ENCODE results near the gene NADSYN1.

The NADSYN1 gene

DNA sequence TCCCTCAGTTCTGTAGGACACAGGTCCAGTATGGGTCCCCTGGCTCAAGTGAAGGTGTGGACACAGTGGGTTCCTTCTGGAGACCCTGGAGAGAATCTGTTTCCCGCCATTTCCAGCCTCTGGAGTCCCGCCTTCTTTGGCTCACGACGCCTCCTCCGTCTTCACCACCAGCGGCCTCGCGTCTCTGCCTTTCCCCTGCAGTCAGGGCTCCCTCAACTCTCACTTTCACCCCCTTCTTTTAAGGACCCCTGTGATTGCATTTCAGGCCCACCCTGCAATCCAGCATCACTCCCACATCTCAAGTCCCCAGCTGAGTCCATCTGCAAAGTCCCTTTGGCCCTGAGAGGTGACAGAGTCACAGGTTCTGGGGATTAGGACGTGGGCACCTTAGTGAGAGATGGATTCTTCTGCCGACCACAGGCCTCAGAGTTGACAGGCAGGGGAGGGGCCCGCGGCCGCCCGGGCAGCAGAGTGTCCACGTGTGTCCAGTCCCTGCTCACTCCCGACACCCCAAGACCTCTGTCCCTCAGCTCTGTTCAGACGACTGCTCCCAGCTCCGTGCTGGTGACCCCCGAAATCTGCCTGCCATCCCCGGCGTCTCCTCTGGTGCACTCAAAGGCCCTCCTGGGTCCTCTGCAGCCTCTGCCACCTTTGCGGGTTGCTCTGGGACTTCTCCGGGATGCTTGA lies 37.2 kb downstream of the NADSYN1 start:
- no peak for DNase-seq (ENCODE audit: low read depth in 1 of 2, low spot score in 1 of 2)

DNA sequence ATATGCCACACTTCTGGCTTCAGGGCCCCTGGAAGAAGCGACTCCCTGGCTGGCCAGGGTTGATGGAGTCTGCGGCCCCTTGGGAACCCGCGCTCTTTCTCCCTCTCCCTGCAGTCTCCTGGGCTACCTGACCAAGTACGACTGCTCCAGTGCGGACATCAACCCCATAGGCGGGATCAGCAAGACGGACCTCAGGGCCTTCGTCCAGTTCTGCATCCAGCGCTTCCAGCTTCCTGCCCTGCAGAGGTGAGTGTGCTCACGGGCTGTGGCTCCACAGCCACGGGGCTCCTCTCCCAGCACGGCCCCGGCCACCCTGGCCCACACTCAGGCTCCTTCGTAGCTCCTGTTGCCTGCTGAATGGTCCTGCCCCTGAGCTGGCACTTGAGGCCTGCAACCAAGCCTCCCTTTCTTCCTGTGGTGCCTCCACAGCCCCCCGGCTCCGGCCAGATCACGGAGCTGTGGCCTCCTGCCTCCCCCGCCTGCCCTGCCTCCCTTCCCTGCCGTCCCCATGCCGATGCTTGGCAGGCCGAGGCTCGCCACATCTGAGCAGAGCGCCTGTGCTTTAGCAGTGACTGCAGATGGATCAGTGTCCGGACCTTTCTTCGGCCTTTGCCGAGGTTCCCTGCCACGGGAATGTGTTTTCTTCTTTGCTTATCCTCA lies 37.9 kb downstream of the NADSYN1 start:
- DNase-seq (ENCODE audit: low read depth in 1 of 2, low spot score in 1 of 2), result no peak

- no peak for DNase-seq (ENCODE audit: low read depth in 1 of 2, low spot score in 1 of 2)
Observed at GRCh38 chr11:71491531-71491930, 38.5 kb downstream of the NADSYN1 start.

DNA sequence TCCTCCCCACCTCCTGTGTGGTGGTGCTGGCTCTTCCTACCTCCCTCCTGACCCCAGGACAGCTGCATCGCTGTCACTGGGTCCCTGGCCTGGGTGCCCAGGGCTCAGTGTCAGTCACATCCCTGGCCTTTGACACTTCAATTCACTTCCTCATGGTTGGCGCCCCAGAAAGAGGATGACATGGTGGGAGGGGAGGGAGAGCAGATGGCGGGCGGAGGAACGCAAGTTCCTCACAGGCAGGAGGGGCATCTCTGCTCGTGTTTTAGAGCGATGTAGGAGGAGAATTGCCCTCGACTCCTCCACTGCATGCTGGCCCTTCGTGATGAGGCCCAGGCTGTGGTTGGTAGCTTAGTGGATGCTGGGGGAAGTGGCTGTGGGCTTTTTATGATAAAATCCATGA lies 38.9 kb downstream of the NADSYN1 start:
- no peak for DNase-seq (ENCODE audit: low read depth in 1 of 2, low spot score in 1 of 2)

DNA sequence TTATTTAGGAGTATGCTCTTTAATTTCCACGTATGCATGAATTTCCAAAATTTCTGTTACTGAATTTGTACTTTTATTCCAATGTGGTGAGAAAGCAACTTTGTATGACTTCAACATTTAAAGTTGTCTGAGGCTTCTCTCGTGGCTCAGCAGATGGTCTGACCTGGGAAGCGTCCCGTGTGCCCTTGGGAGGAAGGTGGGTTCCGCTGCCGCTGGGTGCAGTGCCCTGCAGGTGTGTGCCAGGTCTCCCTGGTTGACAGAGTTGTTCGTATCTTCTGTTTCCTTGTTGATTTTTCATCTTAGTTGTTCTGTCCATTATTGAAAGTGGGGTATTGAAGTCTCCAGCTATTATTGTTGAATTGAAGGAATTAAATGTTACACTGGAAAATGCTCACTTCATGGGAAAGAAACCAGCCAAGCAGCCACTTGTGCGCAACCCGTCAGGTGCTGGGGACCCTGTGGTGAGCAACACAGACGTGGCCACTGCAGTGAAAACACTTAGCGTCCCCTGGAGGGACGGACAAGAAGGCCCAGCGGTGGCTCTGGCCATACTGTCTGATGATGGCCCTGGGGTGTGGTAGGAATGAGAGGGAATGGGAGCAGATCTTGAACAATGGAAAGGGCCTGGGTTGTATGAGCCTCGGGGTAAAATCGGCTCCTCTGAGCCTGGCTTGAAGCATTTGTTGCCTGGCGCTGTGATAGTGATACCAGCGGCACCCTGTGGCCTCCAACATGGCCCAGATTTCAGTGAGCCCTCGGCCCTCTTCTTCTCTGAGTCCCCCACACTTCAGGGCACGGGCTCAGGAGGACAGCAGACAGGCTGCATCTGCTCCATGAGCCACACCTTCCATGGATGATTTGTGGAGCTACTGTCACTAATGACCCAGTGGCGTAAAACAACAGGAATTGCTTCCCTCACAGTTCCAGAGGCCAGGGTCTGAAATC lies 42.6 kb downstream of the NADSYN1 start:
- no peak for DNase-seq (ENCODE audit: low read depth in 1 of 2, low spot score in 1 of 2)

- DNase-seq (ENCODE audit: low read depth in 1 of 2, low spot score in 1 of 2), result no peak
Observed at GRCh38 chr11:71496421-71496820, 43.4 kb downstream of the NADSYN1 start.

DNA sequence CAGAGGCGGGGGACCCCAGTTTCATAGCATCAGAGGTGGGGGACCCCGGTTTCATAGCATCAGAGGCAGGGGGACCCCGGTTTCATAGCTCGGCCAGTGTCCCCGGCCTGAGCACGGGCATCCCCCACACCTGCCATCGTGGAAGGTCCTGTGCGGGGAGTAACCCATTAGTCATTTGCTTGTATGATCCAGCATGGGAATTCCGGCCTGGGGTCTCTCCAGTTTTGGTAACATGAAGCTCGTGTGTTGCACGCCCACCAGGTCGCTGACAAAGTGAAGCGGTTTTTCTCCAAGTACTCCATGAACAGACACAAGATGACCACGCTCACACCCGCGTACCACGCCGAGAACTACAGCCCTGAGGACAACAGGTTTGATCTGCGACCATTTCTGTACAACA lies 45.1 kb downstream of the NADSYN1 start:
- no peak for DNase-seq (ENCODE audit: low read depth in 1 of 2, low spot score in 1 of 2)

GRCh38 chr11:71499125-71499524 lies 46.1 kb downstream of the NADSYN1 start:
- DNase-seq (ENCODE audit: low read depth in 1 of 2, low spot score in 1 of 2), result no peak

DNA sequence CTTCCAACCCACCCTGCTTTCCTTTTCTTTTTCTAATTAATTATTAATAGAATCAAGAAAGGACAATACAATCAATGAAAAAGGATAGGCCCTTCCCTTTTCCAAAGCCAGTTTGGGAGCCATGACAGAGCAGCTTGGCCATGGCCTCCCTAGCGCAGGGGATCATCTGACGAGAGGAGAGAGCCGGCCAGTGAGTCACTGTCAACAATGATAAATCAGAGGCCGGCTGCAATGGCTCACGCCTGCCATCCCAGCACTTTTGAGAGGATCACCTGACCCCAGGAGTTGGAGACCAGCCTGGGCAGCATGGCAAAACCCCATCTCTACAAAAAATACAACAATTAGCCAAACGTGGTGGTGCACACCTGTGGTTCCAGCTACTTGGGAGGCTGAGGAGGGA lies 46.5 kb downstream of the NADSYN1 start:
- no peak for DNase-seq (ENCODE audit: low read depth in 1 of 2, low spot score in 1 of 2)

GRCh38 chr11:71500601-71501021 lies 47.6 kb downstream of the NADSYN1 start:
- DNase-seq (ENCODE audit: low read depth in 1 of 2, low spot score in 1 of 2), result no peak

DNA sequence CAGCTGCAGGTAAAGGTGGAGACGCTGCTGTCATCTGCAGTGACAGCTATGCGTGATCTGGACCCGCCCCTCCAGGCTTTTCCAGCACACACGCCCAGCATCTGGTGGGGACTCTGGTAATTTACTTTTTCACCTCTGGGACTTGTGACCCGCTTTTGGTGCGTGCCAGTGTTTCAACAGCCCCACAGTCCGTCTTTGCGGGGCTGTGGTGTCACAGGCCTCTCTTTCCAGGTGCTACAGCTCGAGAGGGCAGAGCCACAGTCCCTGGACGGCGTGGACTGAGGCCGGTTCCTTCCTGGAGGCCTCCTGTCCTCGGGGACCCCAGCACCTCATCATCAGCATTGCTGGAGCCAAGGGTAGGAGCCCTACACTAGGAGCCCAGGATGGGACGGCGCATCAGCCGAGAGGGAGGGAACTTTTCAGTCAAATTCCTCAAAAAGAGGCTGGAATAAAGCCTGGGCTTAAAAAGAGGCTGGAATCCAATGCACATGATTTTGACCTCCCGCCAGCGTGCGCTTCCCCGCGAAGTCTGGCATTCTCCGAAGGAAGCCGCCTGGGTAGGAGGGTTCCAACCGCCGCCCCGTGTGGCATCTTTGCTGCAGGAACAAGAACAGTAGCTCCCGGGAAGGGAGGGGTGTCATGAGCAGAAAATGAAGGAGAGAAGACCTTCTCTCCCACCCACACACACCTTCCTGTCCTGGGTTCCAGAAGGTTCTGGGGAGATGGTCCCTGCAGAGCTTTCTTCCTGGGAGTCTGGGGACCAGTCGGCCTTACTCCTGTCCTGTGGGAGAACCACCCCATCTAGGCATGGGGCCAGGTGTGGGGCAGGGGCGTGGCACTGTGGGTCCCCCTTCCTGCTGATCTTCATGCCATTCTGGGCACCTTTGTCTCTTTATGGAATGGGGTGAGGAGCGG lies 48.3 kb downstream of the NADSYN1 start:
- DNase-seq (ENCODE audit: low read depth in 1 of 2, low spot score in 1 of 2), result no peak

DNA sequence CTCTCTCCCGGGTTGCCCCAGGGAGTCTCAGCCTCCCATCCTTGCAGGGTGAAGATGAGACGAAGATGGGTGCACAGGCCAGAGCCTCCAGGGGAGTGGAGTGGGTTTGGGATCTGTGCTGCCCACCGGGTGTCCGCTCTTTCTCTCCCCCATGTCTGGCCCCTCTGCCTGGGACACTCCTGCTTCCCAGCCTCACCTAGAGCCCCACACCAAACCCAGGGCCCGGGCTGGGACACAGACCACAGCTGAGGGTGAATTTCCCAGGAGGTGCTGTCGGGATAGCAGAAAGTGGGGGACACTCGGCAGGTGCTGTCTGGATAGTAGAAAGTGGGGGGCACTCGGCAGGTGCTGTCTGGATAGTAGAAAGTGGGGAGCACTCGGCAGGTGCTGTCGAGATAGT lies 49.0 kb downstream of the NADSYN1 start:
- no peak for DNase-seq (ENCODE audit: low read depth in 1 of 2, low spot score in 1 of 2)

DNA sequence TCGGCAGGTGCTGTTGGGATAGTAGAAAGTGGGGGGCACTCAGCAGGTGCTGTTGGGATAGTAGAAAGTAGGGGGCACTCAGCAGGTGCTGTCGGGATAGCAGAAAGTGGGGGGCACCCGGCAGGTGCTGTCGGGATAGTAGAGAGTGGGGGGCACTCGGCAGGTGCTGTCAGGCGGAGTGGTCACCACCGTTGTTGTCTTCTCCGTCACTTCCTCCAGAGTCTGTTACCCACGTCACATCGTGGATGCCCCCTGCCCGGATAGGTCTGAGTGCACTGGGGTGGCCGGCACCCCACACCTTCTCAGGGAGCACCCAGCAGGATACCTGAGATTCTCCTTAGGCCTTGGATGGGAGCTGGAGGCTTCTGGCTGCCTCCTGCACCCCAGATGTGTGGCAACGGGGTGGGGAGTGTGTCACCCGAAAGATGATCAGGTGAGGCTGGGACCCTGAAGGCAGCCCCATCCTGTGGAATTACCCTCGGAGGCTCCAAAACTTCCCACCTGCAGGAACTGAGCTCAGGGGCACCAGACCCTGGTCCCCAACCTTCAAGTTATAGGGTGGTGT lies 50.0 kb downstream of the NADSYN1 start:
- DNase-seq (ENCODE audit: low read depth in 1 of 2, low spot score in 1 of 2), result no peak

GRCh38 chr11:71504531-71504930 lies 51.5 kb downstream of the NADSYN1 start:
- DNase-seq (ENCODE audit: low read depth in 1 of 2, low spot score in 1 of 2), result no peak

DNA sequence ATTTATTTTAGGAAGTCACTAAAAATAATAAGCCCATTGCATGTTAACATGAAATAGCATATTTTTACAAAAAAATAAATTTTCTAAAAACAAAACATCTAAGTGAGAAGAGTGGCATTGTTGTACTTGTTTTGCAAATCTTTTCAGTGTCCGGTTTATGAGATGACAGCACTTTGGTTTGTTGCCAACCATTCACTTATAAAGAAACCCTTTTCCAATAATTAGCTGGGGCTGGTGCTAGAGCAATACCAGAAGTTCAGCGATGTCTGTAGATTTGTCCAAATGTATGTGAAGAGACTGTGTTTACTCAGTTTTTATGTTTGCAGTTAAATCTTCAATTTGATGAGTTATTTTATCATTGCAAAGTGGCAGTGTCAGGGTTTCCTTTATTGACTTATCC lies 52.0 kb downstream of the NADSYN1 start:
- DNase-seq (ENCODE audit: low read depth in 1 of 2, low spot score in 1 of 2), result no peak

GRCh38 chr11:71505781-71506180 lies 52.8 kb downstream of the NADSYN1 start:
- no peak for DNase-seq (ENCODE audit: low read depth in 1 of 2, low spot score in 1 of 2)

DNA sequence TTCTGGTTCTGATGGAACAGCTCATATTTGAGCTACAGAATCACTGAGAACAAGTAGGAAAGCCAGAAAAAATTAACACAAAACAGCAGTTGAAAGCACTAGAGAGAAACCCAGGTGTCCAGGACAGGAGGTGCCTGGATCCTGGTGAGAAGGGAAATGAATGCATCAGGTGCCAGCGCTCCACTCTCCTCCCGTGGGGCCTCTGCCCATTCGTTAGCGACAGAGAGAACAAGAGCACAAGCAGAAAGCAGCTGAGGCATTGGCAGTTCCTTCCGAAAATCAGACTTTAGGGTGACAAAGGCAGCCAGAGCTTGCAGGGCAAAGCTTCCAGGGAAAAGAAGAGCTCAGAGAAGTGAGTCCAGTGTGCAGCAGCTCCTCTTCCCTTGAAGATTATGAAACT lies 54.1 kb downstream of the NADSYN1 start:
- DNase-seq (ENCODE audit: low read depth in 1 of 2, low spot score in 1 of 2), result no peak

DNA sequence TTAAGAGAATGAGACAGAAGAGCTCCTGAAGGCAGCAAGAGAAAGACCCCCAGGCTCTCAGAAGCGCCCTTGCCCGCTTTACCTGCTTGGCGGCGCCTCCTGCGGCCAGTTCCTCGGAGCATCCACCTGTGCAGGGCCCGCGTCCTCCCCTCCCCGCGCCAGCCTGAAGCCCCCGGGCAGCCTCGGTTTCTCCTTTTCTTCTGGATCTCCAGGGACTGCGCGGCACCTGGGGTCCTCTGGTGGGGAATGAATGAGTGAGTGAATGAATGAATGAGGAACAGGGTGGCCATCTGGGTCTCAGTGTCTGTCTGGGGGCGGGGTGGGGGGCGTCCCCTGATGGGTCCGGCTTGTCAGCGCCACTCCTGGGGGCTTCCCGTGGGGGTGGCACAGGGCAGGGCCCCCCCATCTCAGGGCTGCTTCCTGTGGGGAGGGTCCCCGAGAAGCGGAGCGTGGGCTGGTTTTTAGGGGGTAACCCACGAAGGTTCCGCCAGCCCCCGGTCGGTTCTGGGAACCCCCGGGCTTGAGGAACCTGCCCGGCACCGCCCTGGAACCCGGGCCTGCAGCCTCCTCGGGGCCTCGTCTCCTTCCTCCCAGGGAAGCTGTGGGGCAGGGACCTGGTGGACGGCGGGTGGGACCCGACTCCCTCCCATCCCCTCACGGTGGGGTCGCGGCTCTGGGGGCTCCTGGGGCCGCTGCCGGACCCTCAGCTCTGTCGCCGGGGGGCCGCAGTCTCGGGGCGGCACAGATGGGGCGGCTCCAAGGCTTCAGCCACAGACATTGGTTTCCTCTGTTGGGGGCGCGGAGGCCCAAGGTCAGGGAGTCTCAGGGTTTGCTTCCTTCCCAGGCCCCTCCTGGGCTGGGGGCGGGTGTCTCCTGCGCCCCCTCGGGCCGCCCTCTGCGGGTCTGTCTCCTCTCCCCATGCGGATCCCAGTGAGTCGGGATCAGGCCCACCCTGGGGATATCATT lies 65.8 kb downstream of the NADSYN1 start:
- DNase-seq (ENCODE audit: low read depth in 1 of 2, low spot score in 1 of 2), result no peak

GRCh38 chr11:71519546-71519945 lies 66.5 kb downstream of the NADSYN1 start:
- no peak for DNase-seq (ENCODE audit: low read depth in 1 of 2, low spot score in 1 of 2)

All from activated T-helper 1 cell treated with anti-CD3 and anti-CD28 coated beads, Interleukin-2, amount 50 U/mL, for 16 hours (primary cell).